8988T (cell line): ENCODE data around the gene ZBED2.
"Not testable (repeated sequence)": the region's sequence is repeated elsewhere in the genome, so short reads cannot be mapped to it uniquely, and the experiment has no call there.

Experiments
- DNase-seq: peaks from one replicate; pipeline ENCODE4 v3.0.0; 2011

The ZBED2 gene

DNA sequence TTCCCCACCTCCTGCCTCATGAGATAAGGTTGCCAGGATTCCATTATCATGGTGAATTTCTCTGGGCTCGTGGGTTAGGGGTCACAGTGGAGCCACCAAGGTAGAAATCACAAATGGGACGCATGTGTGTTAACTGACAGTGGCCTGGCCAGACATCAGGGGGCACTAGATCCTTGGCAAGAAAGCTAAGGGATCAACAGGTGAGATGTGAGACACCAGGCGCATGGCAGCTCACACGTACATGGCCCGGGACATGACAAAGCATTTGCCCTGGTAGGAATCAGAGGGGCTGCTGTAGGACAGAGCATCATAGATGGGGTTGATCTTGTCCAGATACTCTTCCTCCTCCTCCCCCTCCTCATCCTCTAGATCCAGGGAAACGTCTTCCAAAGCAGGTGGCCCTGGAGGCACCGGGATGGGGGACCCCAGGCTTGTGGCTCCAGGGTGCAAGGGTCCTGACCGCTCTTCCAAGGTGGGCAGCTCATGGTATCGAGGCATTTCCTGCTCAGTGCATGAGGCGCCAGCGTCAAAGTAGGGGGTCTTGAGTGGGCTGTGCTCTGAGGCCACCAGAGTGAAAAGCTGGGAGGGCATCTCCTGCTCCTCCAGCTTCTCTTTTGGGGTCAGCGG is 24.6 kb downstream of the ZBED2 start:
- DNase-seq: no peak

DNA sequence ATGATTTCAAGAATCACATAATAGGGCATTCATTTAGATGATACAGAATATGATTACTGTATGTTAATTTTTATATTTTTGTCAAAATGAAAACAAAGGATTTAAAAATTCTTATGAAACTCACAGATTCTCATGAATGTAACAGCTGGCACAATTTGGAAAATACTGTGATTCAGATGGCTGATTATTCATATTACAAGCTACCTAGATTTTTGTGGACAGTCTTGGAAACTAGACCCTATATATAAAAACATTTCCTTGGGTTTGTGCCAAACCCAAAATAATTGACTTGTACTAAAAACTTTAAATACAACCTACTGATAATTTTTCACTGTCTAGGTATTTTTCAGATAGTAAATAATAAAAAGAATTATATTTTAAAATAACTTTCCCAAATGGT is 26.2 kb downstream of the ZBED2 start:
- no peak for DNase-seq

DNA sequence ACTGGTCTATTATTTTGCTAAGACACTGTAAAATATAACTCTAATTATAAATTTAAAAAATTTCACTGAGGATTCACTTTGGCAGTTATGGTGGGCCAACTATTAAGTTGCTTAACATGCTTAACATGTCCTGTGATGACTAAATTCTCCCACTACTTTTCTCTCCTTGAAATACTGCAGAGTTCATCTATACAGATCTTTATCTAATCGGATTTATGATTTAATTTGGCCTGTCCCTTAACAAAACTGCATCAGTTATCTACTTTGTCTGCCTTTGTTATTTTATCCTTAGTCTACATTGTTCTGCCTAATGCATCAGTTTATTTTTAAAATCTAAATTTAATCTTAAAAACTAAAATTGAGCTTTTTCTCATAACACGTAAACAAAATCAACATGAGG is 26.8 kb downstream of the ZBED2 start:
- no peak for DNase-seq

DNA sequence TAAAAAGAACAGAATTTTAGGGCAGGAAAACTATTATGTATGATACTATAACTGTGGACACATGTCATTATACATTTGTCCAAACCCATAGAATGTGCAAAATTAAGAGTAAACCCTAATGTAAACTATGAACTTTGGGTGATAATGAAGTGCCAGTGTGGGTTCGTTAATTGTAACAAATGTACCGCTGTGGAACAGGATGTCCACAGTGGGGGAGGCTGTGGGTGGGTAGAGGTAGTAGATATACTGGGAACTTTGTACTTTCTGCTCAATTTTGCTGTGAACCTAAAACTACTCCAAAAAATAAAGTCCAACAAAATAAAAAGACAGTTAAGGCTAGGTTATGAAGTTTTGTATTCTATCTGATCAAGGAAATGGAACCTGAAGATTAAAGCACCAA is 28.3 kb downstream of the ZBED2 start:
- DNase-seq: no peak

DNA sequence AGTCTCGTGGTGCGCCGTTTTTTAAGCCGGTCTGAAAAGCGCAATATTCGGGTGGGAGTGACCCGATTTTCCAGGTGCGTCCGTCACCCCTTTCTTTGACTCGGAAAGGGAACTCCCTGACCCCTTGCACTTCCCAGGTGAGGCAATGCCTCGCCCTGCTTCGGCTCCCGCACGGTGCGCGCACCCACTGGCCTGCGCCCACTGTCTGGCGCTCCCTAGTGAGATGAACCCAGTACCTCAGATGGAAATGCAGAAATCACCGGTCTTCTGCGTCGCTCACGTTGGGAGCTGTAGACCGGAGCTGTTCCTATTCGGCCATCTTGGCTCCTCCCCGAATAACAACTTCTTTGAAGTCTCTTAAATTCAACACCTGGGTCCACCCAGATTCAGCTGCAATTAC is 33.2 kb downstream of the ZBED2 start:
- DNase-seq: not testable (repeated sequence)

DNA sequence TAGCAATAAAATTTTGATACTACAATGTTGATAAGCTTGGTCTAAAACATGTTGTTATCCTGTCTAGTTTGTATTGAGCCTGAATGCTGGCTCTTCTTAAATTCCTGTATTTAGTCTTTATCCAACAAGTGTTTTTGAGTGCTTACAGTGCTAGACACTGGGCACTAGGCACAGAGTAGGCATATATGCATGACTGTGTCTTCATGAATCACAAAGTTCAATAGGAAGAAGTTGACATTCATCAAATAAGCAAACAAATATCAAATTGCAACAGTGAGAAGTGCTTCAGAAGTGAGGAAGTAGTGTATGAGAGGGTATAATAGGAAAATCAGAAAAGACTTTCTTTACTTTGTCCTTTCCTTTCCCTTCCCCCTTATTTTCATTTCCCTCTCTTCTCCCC is 46.4 kb downstream of the ZBED2 start:
- no peak for DNase-seq

GRCh38 chr3:111548092-111548491 is 47.1 kb downstream of the ZBED2 start:
- DNase-seq: no peak

DNA sequence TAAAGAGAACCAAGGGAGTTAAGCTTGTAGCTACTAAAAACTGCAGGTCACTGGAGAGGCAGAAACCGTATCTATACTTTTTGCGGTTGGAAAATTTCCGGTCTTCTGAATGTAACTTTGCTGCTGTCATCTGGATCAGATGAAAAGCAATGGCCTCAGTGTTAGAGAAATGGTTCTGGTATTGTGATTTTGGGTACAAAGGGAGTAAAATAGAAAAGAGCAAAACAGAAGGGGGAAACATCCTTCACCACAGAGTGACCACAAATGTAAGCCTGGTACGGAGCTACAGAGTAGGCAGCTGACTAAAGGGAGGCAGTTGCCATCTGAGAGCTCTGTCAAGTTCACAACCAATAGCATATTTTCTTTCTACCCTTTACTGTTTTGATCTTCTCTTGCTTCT is 47.5 kb downstream of the ZBED2 start:
- no peak for DNase-seq

GRCh38 chr3:111545349-111545748 is 49.8 kb downstream of the ZBED2 start:
- no peak for DNase-seq
